SK-N-SH (cell line): Measurements from ENCODE around the gene IZUMO4. TPM values are rescaled to one million over a fixed set of nuclear protein-coding genes. Genes with fewer than 3 reads are reported as not detected.

Source experiments
- CTCF ChIA-PET: fragments of 300-600, 350-600 bp; formaldehyde crosslinking; extraction: SDS; loops from one replicate; lab custom pipeline; 2021; lab: Yijun Ruan, JAX
- POLR2A ChIA-PET: fragments of 350-600 bp; sonication (Branson Sonifier 250); formaldehyde crosslinking; extraction: SDS; loops from one replicate; lab custom pipeline; 2020; ENCODE audit warnings: antibody characterized with exemption, inconsistent platforms; lab: Yijun Ruan, JAX
- DNase-seq: peaks from one replicate; pipeline ENCODE4 v3.0.0; 2012
- H2AFZ ChIP-seq: fragments of 200-600 bp; sonication (generic); 2 replicates; pipeline ENCODE4 v1.8.1; 2016; ENCODE audit warnings: antibody characterized with exemption, mild to moderate bottlenecking, low read depth
- H3F3A ChIP-seq: fragments of 200-600 bp; sonication (generic); replicated peaks from 2 replicates; pipeline ENCODE3; 2016; ENCODE audit warnings: antibody characterized with exemption, mild to moderate bottlenecking; ENCODE audit not compliant: insufficient read depth
- H3K27ac ChIP-seq, 2 experiments: fragments of 200-500 bp in 1 of 2; fragments of 200-600 bp in 1 of 2; sonication (Bioruptor generic) in 1 of 2; sonication (generic), shearing (Covaris generic) in 1 of 2; 2 replicates each; pipeline versions ENCODE4 v1.5.1 to v1.6.1; 2014 to 2016; ENCODE audit warnings: low read depth in 2 of 2, inconsistent platforms in 1 of 2, low read length in 1 of 2, mild to moderate bottlenecking in 1 of 2, mixed read lengths in 1 of 2
- H3K27me3 ChIP-seq: fragments of 200-600 bp; sonication (generic), shearing (Covaris generic); 2 replicates; pipeline ENCODE4 v1.6.1; 2016; ENCODE audit warnings: mixed run types; ENCODE audit not compliant: insufficient read depth
- H3K36me3 ChIP-seq, 2 experiments: fragments of 200-500 bp in 1 of 2; fragments of 200-600 bp in 1 of 2; sonication (Bioruptor generic) in 1 of 2; sonication (generic) in 1 of 2; replicated peaks in 1 of 2; 2 replicates each; pipeline versions ENCODE3 to v1.5.1; 2014 to 2016; ENCODE audit warnings: low read length in 1 of 2, mild to moderate bottlenecking in 1 of 2; ENCODE audit not compliant: insufficient read depth in 2 of 2, control insufficient read depth in 1 of 2
- H3K4me1 ChIP-seq, 2 experiments: fragments of 200-500 bp in 1 of 2; fragments of 200-600 bp in 1 of 2; sonication (Bioruptor generic) in 1 of 2; sonication (generic), shearing (Covaris generic) in 1 of 2; 2 replicates each; pipeline versions ENCODE4 v1.5.1 to v1.6.1; 2014 to 2016; ENCODE audit warnings: low read depth in 1 of 2, low read length in 1 of 2, mixed run types in 1 of 2; ENCODE audit not compliant: insufficient read depth in 2 of 2, control insufficient read depth in 1 of 2
- H3K4me2 ChIP-seq: fragments of 200-600 bp; sonication (generic), shearing (Covaris generic); 2 replicates; pipeline ENCODE4 v1.6.1; 2017; ENCODE audit warnings: mixed run types
- H3K4me3 ChIP-seq, 2 experiments: fragments of 200-500 bp in 1 of 2; fragments of 200-600 bp in 1 of 2; sonication (Bioruptor generic) in 1 of 2; sonication (generic), shearing (Covaris generic) in 1 of 2; 2 replicates each; pipeline versions ENCODE4 v1.5.1 to v1.8.1; 2014 to 2016; ENCODE audit warnings: low read depth in 2 of 2, inconsistent platforms in 1 of 2, low read length in 1 of 2, mild to moderate bottlenecking in 1 of 2, mixed read lengths in 1 of 2, moderate library complexity in 1 of 2
- H3K79me2 ChIP-seq: fragments of 200-600 bp; sonication (generic); 2 replicates; pipeline ENCODE4 v1.8.1; 2017; ENCODE audit warnings: mild to moderate bottlenecking; ENCODE audit not compliant: insufficient read depth
- H3K9ac ChIP-seq: fragments of 200-600 bp; sonication (generic); 2 replicates; pipeline ENCODE4 v1.6.1; 2017; ENCODE audit warnings: mixed run types
- H3K9me2 ChIP-seq: fragments of 200-600 bp; sonication (generic); 2 replicates; pipeline ENCODE4 v1.6.1; 2017; ENCODE audit warnings: mixed run types
- H3K9me3 ChIP-seq: fragments of 200-600 bp; sonication (generic); 2 replicates; pipeline ENCODE4 v1.6.1; 2017; ENCODE audit warnings: mixed run types, mild to moderate bottlenecking, moderate library complexity
- H4K20me1 ChIP-seq: fragments of 200-600 bp; sonication (generic); 2 replicates; pipeline ENCODE4 v1.6.1; 2017; ENCODE audit warnings: mild to moderate bottlenecking, mixed run types; ENCODE audit not compliant: insufficient read depth
- CHD2 ChIP-seq: fragments of 150-350 bp; IDR thresholded peaks from 2 replicates; pipeline ENCODE4 v1.6.1; 2018; ENCODE audit warnings: low read length; ENCODE audit not compliant: partially characterized antibody
- EP300 ChIP-seq, 2 experiments: IDR thresholded peaks; 2 replicates each; pipeline versions ENCODE4 v1.4.0 to v1.6.1; 2012; ENCODE audit warnings: borderline replicate concordance in 1 of 2, low read depth in 1 of 2, low read length in 1 of 2
- EZH2phosphoT487 ChIP-seq: fragments of 200-600 bp; sonication (generic); IDR thresholded peaks from 2 replicates; pipeline ENCODE4 v1.6.1; 2017; ENCODE audit warnings: low read depth, mixed run types, mild to moderate bottlenecking, antibody characterized with exemption, moderate library complexity, borderline replicate concordance
- FOSL2 ChIP-seq: IDR thresholded peaks from 2 replicates; pipeline ENCODE4 v1.4.0; 2012; ENCODE audit warnings: low read depth, mild to moderate bottlenecking, moderate library complexity, borderline replicate concordance
- FOXM1 ChIP-seq: IDR thresholded peaks from 2 replicates; pipeline ENCODE4 v1.4.0; 2012; ENCODE audit warnings: low read depth, mild to moderate bottlenecking
- MEF2A ChIP-seq: IDR thresholded peaks from 2 replicates; pipeline ENCODE4 v1.4.0; 2012; ENCODE audit warnings: low read depth, borderline replicate concordance
- MXI1 ChIP-seq: IDR thresholded peaks from 2 replicates; pipeline ENCODE4 v1.6.1; 2012; ENCODE audit warnings: mild to moderate bottlenecking, low read depth, low read length, improper control_type of control experiment
- NRF1 ChIP-seq: IDR thresholded peaks from 2 replicates; pipeline ENCODE4 v1.6.1; 2012; ENCODE audit warnings: low read depth, mild to moderate bottlenecking, low read length
- PBX3 ChIP-seq: IDR thresholded peaks from 2 replicates; pipeline ENCODE4; 2012
- POLR2AphosphoS5 ChIP-seq: IDR thresholded peaks from 2 replicates; pipeline ENCODE4 v1.6.1; 2012; ENCODE audit warnings: low read depth, low read length
- RAD21 ChIP-seq: IDR thresholded peaks from 2 replicates; pipeline ENCODE4 v1.6.1; 2012; ENCODE audit warnings: mild to moderate bottlenecking, low read length
- RCOR1 ChIP-seq: fragments of 150-350 bp; IDR thresholded peaks from 2 replicates; pipeline ENCODE4 v1.6.1; 2017; ENCODE audit warnings: antibody characterized with exemption, low read length
- RXRA ChIP-seq: IDR thresholded peaks from 2 replicates; pipeline ENCODE4 v1.4.0; 2012; ENCODE audit warnings: low read depth, mild to moderate bottlenecking, borderline replicate concordance
- SMC3 ChIP-seq: IDR thresholded peaks from 2 replicates; pipeline ENCODE4 v1.6.1; 2012; ENCODE audit warnings: low read depth, low read length, improper control_type of control experiment
- TAF1 ChIP-seq: IDR thresholded peaks from 2 replicates; pipeline ENCODE4 v1.6.1; 2012; ENCODE audit warnings: low read depth, mild to moderate bottlenecking, low read length, moderate library complexity, borderline replicate concordance
- TEAD4 ChIP-seq: IDR thresholded peaks from 2 replicates; pipeline ENCODE4 v1.4.0; 2012; ENCODE audit warnings: mild to moderate bottlenecking, borderline replicate concordance; ENCODE audit not compliant: insufficient read depth
- ZBTB33 ChIP-seq: IDR thresholded peaks from 2 replicates; pipeline ENCODE4 v1.4.0; 2012; ENCODE audit warnings: low read depth, borderline replicate concordance
- WGBS: methylation state at CpG from one replicate; pipeline ENCODE4 v1.1.6; 2017; ENCODE audit warnings: low lambda C conversion rate; 5-methylcytosine and 5-hydroxymethylcytosine counted together
- polyA plus RNA-seq, 3 experiments: library from polyadenylated mRNA; depleted of rRNA; stranded (reverse); fragments of >200 nt; gene quantifications; 2 replicates each; pipeline ENCODE4 v1.2.3, GENCODE V29; 2012
- TF ChIP-seq, protein P1 (sequence below): fragments of 200-600 bp; sonication (generic); IDR thresholded peaks from 2 replicates; pipeline ENCODE4 v1.6.1; 2017; ENCODE audit warnings: antibody characterized with exemption, mild to moderate bottlenecking, moderate library complexity
- TF ChIP-seq, protein P2 (sequence below): fragments of 150-350 bp; IDR thresholded peaks from 2 replicates; pipeline ENCODE4 v1.6.1; 2017; ENCODE audit warnings: antibody characterized with exemption, low read length, low read depth, borderline replicate concordance
- TF ChIP-seq, protein P3 (sequence below): IDR thresholded peaks from 2 replicates; pipeline ENCODE4 v1.4.0; 2012; ENCODE audit warnings: low read depth, borderline replicate concordance
- TF ChIP-seq, protein P4 (sequence below): fragments of 150-350 bp; IDR thresholded peaks from 2 replicates; pipeline ENCODE4 v1.6.1; 2016; ENCODE audit warnings: mild to moderate bottlenecking, low read depth, low read length

IZUMO4 gene
- polyA plus RNA-seq, 1 of the 3 experiments (the other 2 are of a cell fraction): 4.6 TPM

GRCh38 chr19:2114821-2115220, 18.1 kb downstream of the IZUMO4 start:
- no peak overlapping the region for H3K4me2 ChIP-seq
- no peaks in the 10 kb centered on the region for H3F3A ChIP-seq
- H3K9me3 ChIP-seq: no peaks in the 10 kb centered on the region
- H3K4me3 ChIP-seq: no peak overlapping the region
- no peaks in the 10 kb centered on the region; the same call in 1 of the 2 replicates for H4K20me1 ChIP-seq
- ChIA-PET POLR2A (no interaction called here), CTCF (no interaction called here)
- H3K9me2 ChIP-seq: no peaks in the 10 kb centered on the region
- WGBS: 89% methylated on average over 8 of the region's 21 CpGs
- DNase-seq: no peak
- TF ChIP-seq RXRA (no peak), NRF1 (no peak), RAD21 (no peak), ZBTB33 (no peak), SMC3 (no peak), POLR2AphosphoS5 (no peak), CHD2 (no peak), EZH2phosphoT487 (no peak), TEAD4 (no peak), EP300 (IDR thresholded peaks at IDR 0.05; ENCODE audit: borderline replicate concordance in 1 of 2, low read depth in 1 of 2, low read length in 1 of 2) (no peak), MXI1 (no peak)
- TF ChIP-seq, protein P1, sequence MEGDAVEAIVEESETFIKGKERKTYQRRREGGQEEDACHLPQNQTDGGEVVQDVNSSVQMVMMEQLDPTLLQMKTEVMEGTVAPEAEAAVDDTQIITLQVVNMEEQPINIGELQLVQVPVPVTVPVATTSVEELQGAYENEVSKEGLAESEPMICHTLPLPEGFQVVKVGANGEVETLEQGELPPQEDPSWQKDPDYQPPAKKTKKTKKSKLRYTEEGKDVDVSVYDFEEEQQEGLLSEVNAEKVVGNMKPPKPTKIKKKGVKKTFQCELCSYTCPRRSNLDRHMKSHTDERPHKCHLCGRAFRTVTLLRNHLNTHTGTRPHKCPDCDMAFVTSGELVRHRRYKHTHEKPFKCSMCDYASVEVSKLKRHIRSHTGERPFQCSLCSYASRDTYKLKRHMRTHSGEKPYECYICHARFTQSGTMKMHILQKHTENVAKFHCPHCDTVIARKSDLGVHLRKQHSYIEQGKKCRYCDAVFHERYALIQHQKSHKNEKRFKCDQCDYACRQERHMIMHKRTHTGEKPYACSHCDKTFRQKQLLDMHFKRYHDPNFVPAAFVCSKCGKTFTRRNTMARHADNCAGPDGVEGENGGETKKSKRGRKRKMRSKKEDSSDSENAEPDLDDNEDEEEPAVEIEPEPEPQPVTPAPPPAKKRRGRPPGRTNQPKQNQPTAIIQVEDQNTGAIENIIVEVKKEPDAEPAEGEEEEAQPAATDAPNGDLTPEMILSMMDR: no peak
- no peaks in the 10 kb centered on the region for H3K27me3 ChIP-seq
- no peak overlapping the region for H2AFZ ChIP-seq
- H3K9ac ChIP-seq: no peak overlapping the region
- H3K79me2 ChIP-seq: 0 out of 2 replicates have a peak, but pooled peaks cover 2% of the 10 kb centered on the region
- H3K36me3 ChIP-seq: peaks cover 9 to 91% of the 10 kb centered on the region in 2 experiments
- no peak overlapping the region for H3K27ac ChIP-seq
- no peaks in the 10 kb centered on the region for H3K4me1 ChIP-seq

- Histone ChIP-seq H3K4me2 (no peak overlapping the region), H3K9ac (no peak overlapping the region), H3K4me1 (no peaks in the 10 kb centered on the region), H3K27me3 (no peaks in the 10 kb centered on the region), H3K4me3 (no peak overlapping the region), H3K9me2 (no peaks in the 10 kb centered on the region), H3K27ac (no peak overlapping the region), H4K20me1 (no peaks in the 10 kb centered on the region; the same call in 1 of the 2 replicates), H2AFZ (no peak overlapping the region), H3K36me3 (peaks cover 9 to 91% of the 10 kb centered on the region in 2 experiments), H3K79me2 (0 out of 2 replicates have a peak, but pooled peaks cover 2% of the 10 kb centered on the region), H3K9me3 (no peaks in the 10 kb centered on the region), H3F3A (no peaks in the 10 kb centered on the region)
- no peak for DNase-seq
- WGBS: 99% methylated on average over 14 of the region's 25 CpGs
- CTCF ChIA-PET: no interaction called here
- POLR2A ChIA-PET: no interaction called here
- no peak for TF ChIP-seq TAF1
- TF ChIP-seq, protein P2, sequence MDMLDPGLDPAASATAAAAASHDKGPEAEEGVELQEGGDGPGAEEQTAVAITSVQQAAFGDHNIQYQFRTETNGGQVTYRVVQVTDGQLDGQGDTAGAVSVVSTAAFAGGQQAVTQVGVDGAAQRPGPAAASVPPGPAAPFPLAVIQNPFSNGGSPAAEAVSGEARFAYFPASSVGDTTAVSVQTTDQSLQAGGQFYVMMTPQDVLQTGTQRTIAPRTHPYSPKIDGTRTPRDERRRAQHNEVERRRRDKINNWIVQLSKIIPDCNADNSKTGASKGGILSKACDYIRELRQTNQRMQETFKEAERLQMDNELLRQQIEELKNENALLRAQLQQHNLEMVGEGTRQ: no peak
- TF ChIP-seq, protein P3, sequence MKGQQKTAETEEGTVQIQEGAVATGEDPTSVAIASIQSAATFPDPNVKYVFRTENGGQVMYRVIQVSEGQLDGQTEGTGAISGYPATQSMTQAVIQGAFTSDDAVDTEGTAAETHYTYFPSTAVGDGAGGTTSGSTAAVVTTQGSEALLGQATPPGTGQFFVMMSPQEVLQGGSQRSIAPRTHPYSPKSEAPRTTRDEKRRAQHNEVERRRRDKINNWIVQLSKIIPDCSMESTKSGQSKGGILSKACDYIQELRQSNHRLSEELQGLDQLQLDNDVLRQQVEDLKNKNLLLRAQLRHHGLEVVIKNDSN: no peak
- no peak for TF ChIP-seq FOSL2
- no peak for TF ChIP-seq MEF2A
- no peak for TF ChIP-seq RXRA
- TF ChIP-seq, protein P4, sequence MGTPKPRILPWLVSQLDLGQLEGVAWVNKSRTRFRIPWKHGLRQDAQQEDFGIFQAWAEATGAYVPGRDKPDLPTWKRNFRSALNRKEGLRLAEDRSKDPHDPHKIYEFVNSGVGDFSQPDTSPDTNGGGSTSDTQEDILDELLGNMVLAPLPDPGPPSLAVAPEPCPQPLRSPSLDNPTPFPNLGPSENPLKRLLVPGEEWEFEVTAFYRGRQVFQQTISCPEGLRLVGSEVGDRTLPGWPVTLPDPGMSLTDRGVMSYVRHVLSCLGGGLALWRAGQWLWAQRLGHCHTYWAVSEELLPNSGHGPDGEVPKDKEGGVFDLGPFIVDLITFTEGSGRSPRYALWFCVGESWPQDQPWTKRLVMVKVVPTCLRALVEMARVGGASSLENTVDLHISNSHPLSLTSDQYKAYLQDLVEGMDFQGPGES: no peak
- TF ChIP-seq FOXM1: no peak
- TF ChIP-seq POLR2AphosphoS5: no peak
- TF ChIP-seq EZH2phosphoT487: no peak
- no peak for TF ChIP-seq RCOR1
- no peak for TF ChIP-seq PBX3
Observed at GRCh38 chr19:2115324-2115723, 18.6 kb downstream of the IZUMO4 start.
